SK-N-SH treated with all-trans-retinoic acid at 6 μM for 48 hours (cell line): ENCODE results near the gene MSRB1.
"Not testable (repeated sequence)": the region's sequence is repeated elsewhere in the genome, so short reads cannot be mapped to it uniquely, and the experiment has no call there.

Experiments used
- ATAC-seq: fragments of 200-7000 bp; cut with Tn5 transposase; 3 replicates; pipeline ENCODE4 v1.9.1; 2020; ENCODE audit warnings: mild to moderate bottlenecking, moderate library complexity
- ARNTL ChIP-seq: fragments of 450-650 bp; formaldehyde crosslinking; IDR thresholded peaks from 2 replicates; pipeline ENCODE4 v1.5.0; 2020; ENCODE audit warnings: low read depth, mild to moderate bottlenecking, moderate library complexity, borderline replicate concordance
- CREB5 ChIP-seq: fragments of 250-450 bp; sonication (Bioruptor Pico); IDR thresholded peaks from 2 replicates; pipeline ENCODE4 v1.5.1; 2020; ENCODE audit warnings: low read depth, mild to moderate bottlenecking, moderate library complexity
- CSDC2 ChIP-seq: fragments of 250-450 bp; sonication (Bioruptor Pico); IDR thresholded peaks from 2 replicates; pipeline ENCODE4 v1.5.0; 2020; ENCODE audit warnings: mild to moderate bottlenecking, moderate library complexity
- GLIS3 ChIP-seq: fragments of 250-450 bp; sonication (Bioruptor Pico); IDR thresholded peaks from 2 replicates; pipeline ENCODE4 v1.5.0; 2020; ENCODE audit warnings: mild to moderate bottlenecking, moderate library complexity
- OSR1 ChIP-seq: fragments of 250-450 bp; sonication (Bioruptor Pico); IDR thresholded peaks from 2 replicates; pipeline ENCODE4 v1.8.0; 2022; ENCODE audit warnings: moderate library complexity, mild to moderate bottlenecking, inconsistent platforms
- PATZ1 ChIP-seq: fragments of 250-450 bp; sonication (Bioruptor Pico); IDR thresholded peaks from 2 replicates; pipeline ENCODE4 v1.8.0; 2020; ENCODE audit warnings: mild to moderate bottlenecking, moderate library complexity, borderline replicate concordance
- PPARA ChIP-seq: fragments of 250-450 bp; sonication (Bioruptor Pico); IDR thresholded peaks from 2 replicates; pipeline ENCODE4 v1.5.0; 2020; ENCODE audit warnings: mild to moderate bottlenecking, borderline replicate concordance
- RARB ChIP-seq: fragments of 250-450 bp; sonication (Bioruptor Pico); IDR thresholded peaks from 2 replicates; pipeline ENCODE4 v1.8.0; 2021; ENCODE audit warnings: mild to moderate bottlenecking, moderate library complexity
- SNAI2 ChIP-seq: fragments of 250-450 bp; sonication (Bioruptor Pico); IDR thresholded peaks from 2 replicates; pipeline ENCODE4 v1.5.0; 2020; ENCODE audit warnings: mild to moderate bottlenecking, moderate library complexity
- TCF4 ChIP-seq: fragments of 250-450 bp; sonication (Bioruptor Pico); IDR thresholded peaks from 2 replicates; pipeline ENCODE4 v1.8.0; 2021; ENCODE audit warnings: mild to moderate bottlenecking, moderate library complexity, borderline replicate concordance
- TOX ChIP-seq: fragments of 250-450 bp; sonication (Bioruptor Pico); IDR thresholded peaks from 2 replicates; pipeline ENCODE4 v1.8.0; 2021; ENCODE audit warnings: mild to moderate bottlenecking, moderate library complexity, borderline replicate concordance
- ZC3H10 ChIP-seq: fragments of 250-450 bp; sonication (Bioruptor Pico); IDR thresholded peaks from 2 replicates; pipeline ENCODE4 v1.5.1; 2021; ENCODE audit warnings: mild to moderate bottlenecking, moderate library complexity
- ZFP3 ChIP-seq: fragments of 250-450 bp; sonication (Bioruptor Pico); IDR thresholded peaks from 2 replicates; pipeline ENCODE4 v1.5.0; 2020; ENCODE audit warnings: mild to moderate bottlenecking, moderate library complexity
- ZFP30 ChIP-seq: fragments of 450-650 bp; formaldehyde crosslinking; IDR thresholded peaks from 2 replicates; pipeline ENCODE4 v1.5.0; 2022; ENCODE audit warnings: mild to moderate bottlenecking, moderate library complexity
- ZNF565 ChIP-seq: fragments of 450-650 bp; formaldehyde crosslinking; conservative IDR thresholded peaks from 2 replicates; pipeline ENCODE4 v1.5.0; 2020; ENCODE audit warnings: low read depth, mild to moderate bottlenecking, moderate library complexity
- ZNF70 ChIP-seq: fragments of 450-650 bp; formaldehyde crosslinking; IDR thresholded peaks from 2 replicates; pipeline ENCODE4 v1.5.0; 2020; ENCODE audit warnings: mild to moderate bottlenecking, moderate library complexity
- ZNF8 ChIP-seq: fragments of 450-650 bp; formaldehyde crosslinking; IDR thresholded peaks from 2 replicates; pipeline ENCODE4 v1.5.0; 2020; ENCODE audit warnings: mild to moderate bottlenecking, moderate library complexity
- TF ChIP-seq, protein P1 (sequence below): fragments of 250-450 bp; sonication (Bioruptor Pico); IDR thresholded peaks from 2 replicates; pipeline ENCODE4 v1.5.1; 2021; ENCODE audit warnings: mild to moderate bottlenecking, moderate library complexity
- TF ChIP-seq, protein P2 (sequence below): fragments of 250-450 bp; sonication (Bioruptor Pico); IDR thresholded peaks from 2 replicates; pipeline ENCODE4 v1.5.0; 2020; ENCODE audit warnings: mild to moderate bottlenecking, moderate library complexity

Gene MSRB1

GRCh38 chr16:1958715-1959268 lies 15.8 kb upstream of the MSRB1 start:
- ATAC-seq, result no peak

GRCh38 chr16:1958143-1958491 lies 15.1 kb upstream of the MSRB1 start:
- not testable (repeated sequence) for ATAC-seq

More at GRCh38 chr16:1958715-1959268, 15.8 kb upstream of the MSRB1 start:
- TF ChIP-seq ZC3H10 (CRISPR knock-in tag), result no peak
- no peak for TF ChIP-seq ZNF70 (CRISPR knock-in tag)
- no peak for TF ChIP-seq PPARA
- TF ChIP-seq, protein P1, sequence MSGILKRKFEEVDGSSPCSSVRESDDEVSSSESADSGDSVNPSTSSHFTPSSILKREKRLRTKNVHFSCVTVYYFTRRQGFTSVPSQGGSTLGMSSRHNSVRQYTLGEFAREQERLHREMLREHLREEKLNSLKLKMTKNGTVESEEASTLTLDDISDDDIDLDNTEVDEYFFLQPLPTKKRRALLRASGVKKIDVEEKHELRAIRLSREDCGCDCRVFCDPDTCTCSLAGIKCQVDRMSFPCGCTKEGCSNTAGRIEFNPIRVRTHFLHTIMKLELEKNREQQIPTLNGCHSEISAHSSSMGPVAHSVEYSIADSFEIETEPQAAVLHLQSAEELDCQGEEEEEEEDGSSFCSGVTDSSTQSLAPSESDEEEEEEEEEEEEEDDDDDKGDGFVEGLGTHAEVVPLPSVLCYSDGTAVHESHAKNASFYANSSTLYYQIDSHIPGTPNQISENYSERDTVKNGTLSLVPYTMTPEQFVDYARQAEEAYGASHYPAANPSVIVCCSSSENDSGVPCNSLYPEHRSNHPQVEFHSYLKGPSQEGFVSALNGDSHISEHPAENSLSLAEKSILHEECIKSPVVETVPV (CRISPR knock-in tag), result no peak
- TF ChIP-seq PATZ1, result no peak
- TF ChIP-seq CREB5 (CRISPR knock-in tag), result no peak
- TF ChIP-seq ZFP30 (CRISPR knock-in tag), result no peak
- TF ChIP-seq TOX (CRISPR knock-in tag), result no peak
- no peak for TF ChIP-seq OSR1 (CRISPR knock-in tag)
- TF ChIP-seq ZFP3 (CRISPR knock-in tag), result no peak
- TF ChIP-seq CSDC2 (CRISPR knock-in tag), result no peak
- no peak for TF ChIP-seq TCF4 (CRISPR knock-in tag)
- TF ChIP-seq SNAI2 (CRISPR knock-in tag), result no peak
- TF ChIP-seq, protein P2, sequence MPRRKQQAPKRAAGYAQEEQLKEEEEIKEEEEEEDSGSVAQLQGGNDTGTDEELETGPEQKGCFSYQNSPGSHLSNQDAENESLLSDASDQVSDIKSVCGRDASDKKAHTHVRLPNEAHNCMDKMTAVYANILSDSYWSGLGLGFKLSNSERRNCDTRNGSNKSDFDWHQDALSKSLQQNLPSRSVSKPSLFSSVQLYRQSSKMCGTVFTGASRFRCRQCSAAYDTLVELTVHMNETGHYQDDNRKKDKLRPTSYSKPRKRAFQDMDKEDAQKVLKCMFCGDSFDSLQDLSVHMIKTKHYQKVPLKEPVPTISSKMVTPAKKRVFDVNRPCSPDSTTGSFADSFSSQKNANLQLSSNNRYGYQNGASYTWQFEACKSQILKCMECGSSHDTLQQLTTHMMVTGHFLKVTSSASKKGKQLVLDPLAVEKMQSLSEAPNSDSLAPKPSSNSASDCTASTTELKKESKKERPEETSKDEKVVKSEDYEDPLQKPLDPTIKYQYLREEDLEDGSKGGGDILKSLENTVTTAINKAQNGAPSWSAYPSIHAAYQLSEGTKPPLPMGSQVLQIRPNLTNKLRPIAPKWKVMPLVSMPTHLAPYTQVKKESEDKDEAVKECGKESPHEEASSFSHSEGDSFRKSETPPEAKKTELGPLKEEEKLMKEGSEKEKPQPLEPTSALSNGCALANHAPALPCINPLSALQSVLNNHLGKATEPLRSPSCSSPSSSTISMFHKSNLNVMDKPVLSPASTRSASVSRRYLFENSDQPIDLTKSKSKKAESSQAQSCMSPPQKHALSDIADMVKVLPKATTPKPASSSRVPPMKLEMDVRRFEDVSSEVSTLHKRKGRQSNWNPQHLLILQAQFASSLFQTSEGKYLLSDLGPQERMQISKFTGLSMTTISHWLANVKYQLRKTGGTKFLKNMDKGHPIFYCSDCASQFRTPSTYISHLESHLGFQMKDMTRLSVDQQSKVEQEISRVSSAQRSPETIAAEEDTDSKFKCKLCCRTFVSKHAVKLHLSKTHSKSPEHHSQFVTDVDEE (CRISPR knock-in tag), result no peak
- TF ChIP-seq GLIS3 (CRISPR knock-in tag), result no peak
- no peak for TF ChIP-seq ZNF565
- TF ChIP-seq RARB (CRISPR knock-in tag), result no peak

DNA sequence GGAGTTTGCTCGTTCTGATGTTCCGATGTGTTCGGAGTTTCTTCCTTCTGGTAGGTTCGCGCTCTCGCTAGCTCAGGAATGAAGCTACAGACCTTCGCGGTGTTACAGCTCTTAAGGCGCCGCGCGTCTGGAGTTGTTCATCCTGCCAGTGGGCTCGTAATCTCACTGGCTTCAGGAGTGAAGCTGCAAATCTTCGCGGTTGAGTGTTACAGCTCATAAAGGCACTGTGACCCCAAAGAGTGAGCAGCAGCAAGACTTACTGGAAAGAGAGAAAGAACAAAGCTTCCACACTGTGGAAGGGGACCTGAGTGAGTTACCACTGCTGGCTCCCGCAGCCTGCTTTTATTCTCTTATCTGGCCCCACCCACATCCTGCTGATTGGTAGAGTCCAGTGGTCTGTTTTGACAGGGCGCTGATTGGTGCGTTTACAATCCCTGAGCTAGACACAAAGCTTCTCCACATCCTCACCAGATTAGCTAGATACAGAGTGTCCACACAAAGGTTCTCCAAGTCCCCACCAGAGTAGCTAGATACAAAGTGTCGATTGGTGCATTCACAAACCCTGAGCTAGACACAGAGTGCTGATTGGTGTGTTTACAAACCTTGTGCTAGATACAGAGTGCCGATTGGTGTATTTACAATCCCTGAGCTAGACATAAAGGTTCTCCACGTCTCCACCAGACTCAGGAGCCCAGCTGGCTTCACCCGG lies 14.6 kb upstream of the MSRB1 start:
- ATAC-seq, result not testable (repeated sequence)

- no peak for ATAC-seq
- no peak for TF ChIP-seq ARNTL (CRISPR knock-in tag)
Observed at GRCh38 chr16:1953734-1954133, 10.7 kb upstream of the MSRB1 start.

DNA sequence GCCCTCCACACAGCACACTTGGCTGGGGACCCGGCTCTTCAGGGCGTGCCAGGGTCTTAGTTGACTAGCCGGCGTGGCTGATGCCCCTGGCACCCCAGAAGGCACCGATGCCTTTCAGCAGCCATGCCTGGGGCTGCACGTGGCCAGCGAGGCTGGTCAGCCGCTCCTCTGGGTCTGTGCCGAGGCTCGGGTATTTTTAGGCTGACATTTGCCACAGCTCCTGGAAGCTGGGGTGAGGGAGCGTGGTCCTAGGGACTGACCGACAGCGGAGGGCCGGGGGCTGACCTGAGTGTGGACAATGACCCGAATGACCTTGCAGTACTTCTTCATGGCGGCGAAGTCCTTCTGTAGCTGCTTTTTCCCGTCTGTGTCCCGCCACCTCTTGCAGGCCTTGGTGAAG lies 7.6 kb upstream of the MSRB1 start:
- ATAC-seq, result no peak
- TF ChIP-seq ZNF8 (CRISPR knock-in tag) (no peak), ZNF565 (no peak), PATZ1 (no peak), TOX (CRISPR knock-in tag) (no peak), ZFP3 (CRISPR knock-in tag) (no peak), CREB5 (CRISPR knock-in tag) (no peak)
- TF ChIP-seq, protein P1 (CRISPR knock-in tag), result no peak
